ENCODE data around the gene CRACDL.

CRACDL gene

GRCh38 chr2:98899041-98899702 is 36.9 kb downstream of the CRACDL start:
- H3K9me3 ChIP-seq (ENCODE audit: insufficient read depth, low read length): no peaks in the 10 kb centered on the region
- H2AFZ ChIP-seq (ENCODE audit: low read depth, low read length, severe bottlenecking): no peak overlapping the region
- no peaks in the 10 kb centered on the region for H3K79me2 ChIP-seq (ENCODE audit: insufficient read depth, low read length)
- H3K9me2 ChIP-seq (replicated peaks; ENCODE audit: insufficient read depth, low read length): no peaks in the 10 kb centered on the region
- TF ChIP-seq CTCF (IDR thresholded peaks at IDR 0.05; ENCODE audit: insufficient read depth, low read length, poor library complexity, severe bottlenecking): no peak
- TF ChIP-seq EZH2phosphoT487 (conservative IDR thresholded peaks at IDR 0.05; ENCODE audit: low read length): no peak
- H3K36me3 ChIP-seq (ENCODE audit: low read length): no peaks in the 10 kb centered on the region
- no peaks in the 10 kb centered on the region for H4K20me1 ChIP-seq (ENCODE audit: low read depth, low read length)
- H3K27ac ChIP-seq (ENCODE audit: low read depth, low read length): no peak overlapping the region
- H3K9ac ChIP-seq (ENCODE audit: low read length): no peak overlapping the region
- no peak overlapping the region for H3K4me3 ChIP-seq (ENCODE audit: insufficient read depth, low read length, poor library complexity, severe bottlenecking)
- no peak overlapping the region for H3K4me2 ChIP-seq (ENCODE audit: low read depth, low read length, poor library complexity, severe bottlenecking)
- H3F3A ChIP-seq (ENCODE audit: insufficient read depth): no peaks in the 10 kb centered on the region
- H3K27me3 ChIP-seq (ENCODE audit: low read length): no peaks in the 10 kb centered on the region

DNA sequence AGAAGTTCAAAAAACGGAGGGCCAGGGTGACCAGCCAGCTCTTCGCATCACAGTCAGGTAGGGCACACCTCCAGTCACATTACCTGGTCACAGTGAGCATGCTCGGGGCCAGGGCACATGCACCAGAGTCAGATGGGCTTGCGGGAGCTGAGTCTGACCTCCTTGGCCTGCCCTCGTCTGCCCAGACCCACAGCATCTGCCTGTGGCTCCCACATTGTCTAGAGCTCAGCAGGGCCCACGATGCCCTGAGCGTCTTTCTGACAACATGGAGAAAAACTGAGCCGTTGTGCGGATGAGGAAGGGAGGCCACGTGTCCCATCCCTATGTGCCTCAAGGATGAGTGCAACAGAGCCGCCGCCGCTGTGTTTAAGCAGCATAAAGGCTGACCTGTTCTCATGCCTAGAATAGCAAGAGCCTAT is 37.6 kb downstream of the CRACDL start:
- TF ChIP-seq EZH2phosphoT487 (conservative IDR thresholded peaks at IDR 0.05; ENCODE audit: low read length) (no peak), CTCF (IDR thresholded peaks at IDR 0.05; ENCODE audit: insufficient read depth, low read length, poor library complexity, severe bottlenecking) (no peak)

GRCh38 chr2:98897746-98898145 is 38.3 kb downstream of the CRACDL start:
- Histone ChIP-seq H3K36me3 (ENCODE audit: low read length) (no peaks in the 10 kb centered on the region), H3K9me3 (ENCODE audit: insufficient read depth, low read length) (no peaks in the 10 kb centered on the region), H3K9ac (ENCODE audit: low read length) (no peak overlapping the region), H3K79me2 (ENCODE audit: insufficient read depth, low read length) (no peaks in the 10 kb centered on the region), H4K20me1 (ENCODE audit: low read depth, low read length) (no peaks in the 10 kb centered on the region), H3K27me3 (ENCODE audit: low read length) (no peaks in the 10 kb centered on the region), H3K9me2 (replicated peaks; ENCODE audit: insufficient read depth, low read length) (no peaks in the 10 kb centered on the region), H3K4me2 (ENCODE audit: low read depth, low read length, poor library complexity, severe bottlenecking) (no peak overlapping the region), H3K4me3 (ENCODE audit: insufficient read depth, low read length, poor library complexity, severe bottlenecking) (no peak overlapping the region), H2AFZ (ENCODE audit: low read depth, low read length, severe bottlenecking) (no peak overlapping the region), H3K27ac (ENCODE audit: low read depth, low read length) (no peak overlapping the region), H3F3A (ENCODE audit: insufficient read depth) (no peaks in the 10 kb centered on the region)
- TF ChIP-seq EZH2phosphoT487 (conservative IDR thresholded peaks at IDR 0.05; ENCODE audit: low read length) (no peak), CTCF (IDR thresholded peaks at IDR 0.05; ENCODE audit: insufficient read depth, low read length, poor library complexity, severe bottlenecking) (no peak)

More for the DNA sequence above, 37.6 kb downstream of the CRACDL start:
- Histone ChIP-seq H3K9me2 (replicated peaks; ENCODE audit: insufficient read depth, low read length) (no peaks in the 10 kb centered on the region), H3K9ac (ENCODE audit: low read length) (no peak overlapping the region), H3F3A (ENCODE audit: insufficient read depth) (no peaks in the 10 kb centered on the region), H3K4me3 (ENCODE audit: insufficient read depth, low read length, poor library complexity, severe bottlenecking) (no peak overlapping the region), H3K4me2 (ENCODE audit: low read depth, low read length, poor library complexity, severe bottlenecking) (no peak overlapping the region), H3K36me3 (ENCODE audit: low read length) (no peaks in the 10 kb centered on the region), H3K27ac (ENCODE audit: low read depth, low read length) (no peak overlapping the region), H3K27me3 (ENCODE audit: low read length) (no peaks in the 10 kb centered on the region), H2AFZ (ENCODE audit: low read depth, low read length, severe bottlenecking) (no peak overlapping the region), H4K20me1 (ENCODE audit: low read depth, low read length) (no peaks in the 10 kb centered on the region), H3K9me3 (ENCODE audit: insufficient read depth, low read length) (no peaks in the 10 kb centered on the region), H3K79me2 (ENCODE audit: insufficient read depth, low read length) (no peaks in the 10 kb centered on the region)
